OCI-M2 (cell line): ENCODE results near the gene ANKRD63.
A peak's percentile ranks its signal among the peaks of the same experiment; 100 is the strongest.

ENCODE experiments used
- DNase-seq: peaks from one replicate; lab custom pipeline; 2025; ENCODE audit not compliant: unreplicated experiment; lab: John Stamatoyannopoulos, UW

Gene ANKRD63

DNA sequence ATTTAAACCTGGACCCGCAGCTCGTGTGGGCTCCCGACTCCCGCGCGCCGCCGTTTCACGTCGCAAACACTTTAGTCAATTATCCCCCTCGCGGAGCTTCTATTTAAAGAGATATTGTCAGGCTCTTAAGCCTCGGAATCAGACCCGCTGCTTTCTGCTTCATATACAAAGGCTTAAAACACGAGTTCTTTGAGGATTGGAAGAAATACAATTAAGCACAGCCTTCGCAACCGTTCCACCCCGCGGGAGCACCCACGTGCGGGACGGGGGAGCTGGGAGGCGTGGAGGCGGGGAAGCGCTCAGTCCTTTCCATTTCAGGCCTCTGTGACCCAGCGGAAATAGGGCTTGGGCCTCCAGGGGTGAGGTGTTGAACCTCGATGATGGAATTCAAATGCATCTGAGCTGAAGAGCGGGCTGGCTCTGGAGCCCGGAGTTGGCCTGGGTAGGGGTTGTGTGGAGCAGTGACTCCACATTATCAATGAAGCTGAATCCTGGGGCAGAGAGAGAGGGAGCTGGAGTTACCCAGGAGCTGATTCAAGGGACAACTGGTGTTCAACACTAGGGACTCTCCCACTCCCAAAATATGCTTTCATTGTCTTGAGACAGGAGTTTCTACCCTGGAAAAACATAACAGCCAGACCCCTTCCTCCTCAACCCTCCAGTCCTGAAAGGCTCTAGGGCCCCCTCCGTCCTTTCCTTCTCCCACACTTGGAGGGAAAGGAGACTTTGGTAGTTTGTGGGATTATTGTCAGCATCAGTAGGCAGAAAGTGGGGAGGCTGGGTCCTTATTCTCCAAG lies 2.4 kb downstream of the ANKRD63 start:
- DNase-seq, result no peak

- DNase-seq, result no peak
These were observed 3.3 kb downstream of the ANKRD63 start for GRCh38 chr15:40279437-40280141.

DNA sequence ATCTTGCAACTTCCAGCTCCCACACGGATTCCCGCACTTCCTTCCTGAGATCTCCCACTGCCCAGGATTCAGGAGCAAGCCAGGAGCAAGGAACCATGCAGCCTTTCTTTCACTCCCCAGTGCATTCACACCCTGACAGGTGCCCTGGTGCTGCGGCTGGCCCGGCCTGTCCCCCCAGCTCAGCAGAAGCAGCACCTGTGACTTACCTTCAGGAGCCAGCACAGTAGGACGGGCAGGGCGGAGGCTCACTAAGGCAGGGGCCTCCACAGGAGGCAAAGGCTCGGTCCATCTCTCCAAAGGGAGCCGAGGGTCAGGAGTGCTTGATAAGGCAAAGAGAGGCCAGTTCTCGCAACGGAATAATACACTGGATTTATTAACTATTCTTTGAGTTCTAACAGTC lies 4.8 kb downstream of the ANKRD63 start:
- DNase-seq, result no peak

- DNase-seq, result no peak
These were observed 5.4 kb downstream of the ANKRD63 start for GRCh38 chr15:40277471-40277870.

DNA sequence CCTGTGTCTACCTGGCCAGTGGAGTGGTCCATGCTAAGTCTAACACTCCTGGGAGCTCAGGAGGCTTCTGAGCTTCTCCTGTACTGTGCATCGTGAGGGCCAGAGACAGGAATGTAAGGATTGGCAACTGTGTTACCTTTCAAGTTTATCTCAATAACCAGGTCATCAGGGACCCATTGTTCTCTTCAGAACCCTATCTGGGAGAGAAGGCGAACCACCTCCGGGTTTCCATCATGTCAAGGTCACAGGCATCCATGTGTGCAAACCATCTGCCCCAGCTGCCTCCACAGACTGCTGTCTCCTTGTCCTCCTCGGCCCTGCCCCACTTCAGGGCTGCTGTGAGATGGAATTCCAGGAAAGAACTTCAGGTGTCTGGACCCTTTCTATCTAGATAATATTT lies 5.9 kb downstream of the ANKRD63 start:
- no peak for DNase-seq

DNA sequence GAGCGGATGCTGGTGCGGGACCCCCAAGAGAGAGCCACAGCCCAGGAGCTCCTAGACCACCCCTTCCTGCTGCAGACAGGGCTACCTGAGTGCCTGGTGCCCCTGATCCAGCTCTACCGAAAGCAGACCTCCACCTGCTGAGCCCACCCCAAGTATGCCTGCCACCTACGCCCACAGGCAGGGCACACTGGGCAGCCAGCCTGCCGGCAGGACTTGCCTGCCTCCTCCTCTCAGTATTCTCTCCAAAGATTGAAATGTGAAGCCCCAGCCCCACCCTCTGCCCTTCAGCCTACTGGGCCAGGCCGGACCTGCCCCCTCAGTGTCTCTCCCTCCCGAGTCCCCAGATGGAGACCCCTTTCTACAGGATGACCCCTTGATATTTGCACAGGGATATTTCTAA lies 6.9 kb downstream of the ANKRD63 start:
- DNase-seq, result no peak

DNA sequence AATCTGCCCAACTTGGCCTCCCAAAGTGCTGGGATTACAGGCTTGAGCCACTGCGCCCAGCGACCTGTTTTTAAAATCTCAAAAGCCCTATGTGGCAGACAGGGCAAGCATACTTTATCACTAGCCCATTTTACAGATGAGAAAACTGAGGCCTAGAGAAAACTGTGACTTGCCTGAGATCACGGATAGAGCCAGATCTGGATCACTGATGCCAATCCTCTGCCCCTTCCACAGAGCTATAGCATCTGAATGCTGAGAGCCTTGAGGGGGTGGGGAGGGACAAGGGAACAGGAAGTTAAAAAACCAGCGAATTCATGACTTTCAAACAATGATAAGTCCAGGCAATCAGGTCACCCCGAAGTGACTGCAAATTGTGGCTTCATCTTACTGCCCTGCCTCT lies 7.3 kb downstream of the ANKRD63 start:
- no peak for DNase-seq

DNA sequence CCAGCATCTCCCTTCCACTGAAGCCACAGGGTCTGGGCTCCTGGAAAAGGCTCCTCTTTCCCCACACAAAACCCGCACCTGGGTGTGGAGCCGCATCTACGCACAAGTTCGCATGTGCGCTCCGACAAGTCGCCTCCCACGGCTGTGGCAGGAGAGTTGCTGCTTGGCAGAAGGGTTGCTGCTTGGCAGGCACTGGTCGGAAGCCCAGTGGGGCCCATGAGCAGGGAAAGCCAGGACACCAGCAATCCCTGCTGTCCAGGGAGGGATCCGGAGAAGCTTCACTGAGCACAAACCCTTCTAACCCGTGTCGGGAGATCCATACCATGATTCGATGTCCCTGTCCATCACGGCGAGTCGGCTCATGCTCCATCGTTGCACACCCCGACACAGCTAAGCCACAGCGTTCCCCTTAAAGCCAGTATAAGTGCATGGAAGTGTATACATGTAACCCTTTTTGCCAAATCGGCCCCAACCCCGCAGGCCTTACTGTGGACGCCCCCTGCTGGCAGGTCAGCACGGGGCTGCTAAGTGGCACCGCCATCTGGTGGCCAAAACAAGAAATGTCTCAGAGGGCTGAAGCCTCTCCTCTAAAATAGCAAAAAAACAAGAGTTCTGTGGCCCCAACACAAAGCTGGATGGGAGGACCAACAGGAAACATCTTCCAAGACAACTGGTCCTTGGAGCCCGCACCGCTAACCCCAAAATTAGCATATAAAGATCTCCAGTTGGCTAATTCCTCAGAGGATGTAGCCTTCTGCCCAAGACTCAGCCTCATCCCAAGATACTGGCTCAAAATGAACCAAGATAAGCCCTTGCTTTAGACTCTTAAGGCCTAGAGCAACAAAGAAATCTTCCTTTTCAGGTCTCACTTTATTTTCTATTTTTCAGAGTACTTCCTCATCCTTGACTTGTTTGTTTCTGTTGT lies 8.3 kb downstream of the ANKRD63 start:
- peak; percentile 66 for DNase-seq

DNA sequence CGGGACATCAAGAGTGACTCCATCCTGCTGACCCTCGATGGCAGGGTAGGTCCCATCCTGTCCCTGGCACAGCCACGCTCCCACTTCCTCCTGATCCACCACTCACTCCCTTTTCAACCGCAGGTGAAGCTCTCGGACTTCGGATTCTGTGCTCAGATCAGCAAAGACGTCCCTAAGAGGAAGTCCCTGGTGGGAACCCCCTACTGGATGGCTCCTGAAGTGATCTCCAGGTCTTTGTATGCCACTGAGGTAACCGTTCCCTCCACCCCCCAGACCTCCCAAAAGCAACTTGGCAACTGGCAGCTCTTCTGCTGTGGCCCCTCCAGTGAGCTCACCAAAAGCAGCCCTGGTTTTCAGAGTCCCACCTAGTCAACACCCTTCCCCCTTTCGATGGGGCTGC lies 9.4 kb downstream of the ANKRD63 start:
- no peak for DNase-seq

GRCh38 chr15:40272485-40273056 lies 10.3 kb downstream of the ANKRD63 start:
- DNase-seq, result no peak

DNA sequence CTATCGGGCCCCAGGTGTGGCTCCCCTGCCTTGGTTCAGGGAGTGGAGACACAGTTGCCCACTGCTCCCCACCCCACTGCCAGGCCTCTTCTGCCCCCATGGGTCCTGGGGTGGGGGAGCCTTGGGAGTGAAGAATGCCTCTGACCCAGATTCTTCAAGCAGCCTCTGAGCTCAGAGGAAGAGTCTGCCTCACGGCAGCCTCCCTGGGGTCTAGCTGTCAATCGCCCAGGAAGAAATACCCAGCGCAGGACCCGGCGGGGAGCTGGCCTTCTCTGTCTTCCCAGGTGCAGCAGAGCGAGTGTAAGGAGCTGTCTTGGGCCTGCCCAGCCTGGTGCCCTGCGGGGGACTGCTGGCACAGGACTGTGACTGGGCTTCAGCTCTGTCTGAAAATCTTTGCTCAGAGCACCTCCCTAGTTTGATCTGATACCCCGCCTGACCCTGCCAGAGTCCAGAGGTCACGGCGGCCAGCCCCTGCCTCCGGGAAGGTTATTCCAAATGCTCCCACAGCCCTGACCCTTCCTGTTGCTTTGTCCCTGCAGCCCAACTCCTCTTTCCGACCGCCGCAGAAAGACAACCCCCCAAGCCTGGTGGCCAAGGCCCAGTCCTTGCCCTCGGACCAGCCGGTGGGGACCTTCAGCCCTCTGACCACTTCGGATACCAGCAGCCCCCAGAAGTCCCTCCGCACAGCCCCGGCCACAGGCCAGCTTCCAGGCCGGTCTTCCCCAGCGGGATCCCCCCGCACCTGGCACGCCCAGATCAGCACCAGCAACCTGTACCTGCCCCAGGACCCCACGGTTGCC lies 11.0 kb downstream of the ANKRD63 start:
- DNase-seq, result no peak

DNA sequence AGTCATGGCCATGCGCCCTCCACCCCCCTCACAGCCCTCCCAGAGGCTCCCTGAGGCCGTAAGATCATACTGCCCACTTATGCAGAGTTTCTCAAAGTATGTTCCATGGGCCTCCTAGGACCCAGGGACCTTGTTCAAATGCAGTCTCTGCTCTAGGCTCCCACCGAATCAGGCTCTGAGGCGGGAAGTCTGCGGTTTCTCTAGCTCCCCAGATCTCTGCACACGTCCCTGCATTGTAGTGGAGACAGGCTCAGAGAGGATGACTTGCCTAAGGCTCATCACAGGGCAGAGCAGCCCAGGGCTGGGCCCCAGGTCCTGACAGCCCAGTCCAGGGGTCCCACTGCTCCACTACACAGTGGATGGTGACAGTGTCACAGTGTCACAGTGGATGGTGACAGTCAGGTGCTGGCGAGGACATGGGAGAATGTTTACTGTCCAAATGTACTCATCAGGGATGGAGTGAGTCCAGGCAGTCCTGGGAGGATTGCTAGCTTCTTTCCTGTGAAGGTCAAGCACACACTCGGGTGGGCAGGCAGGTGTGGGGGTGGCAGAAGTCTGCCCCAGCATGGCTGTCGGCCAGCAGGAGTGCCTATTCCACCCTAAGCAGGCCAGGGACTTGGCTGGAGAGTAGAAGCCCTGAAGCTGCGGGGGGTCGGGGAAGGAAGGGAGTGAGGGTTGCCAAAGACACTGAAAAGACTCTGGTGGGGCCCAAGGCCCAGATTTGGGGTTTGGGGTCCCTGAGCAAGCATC lies 12.4 kb downstream of the ANKRD63 start:
- DNase-seq, result no peak

GRCh38 chr15:40269604-40270003 lies 13.3 kb downstream of the ANKRD63 start:
- DNase-seq, result no peak

DNA sequence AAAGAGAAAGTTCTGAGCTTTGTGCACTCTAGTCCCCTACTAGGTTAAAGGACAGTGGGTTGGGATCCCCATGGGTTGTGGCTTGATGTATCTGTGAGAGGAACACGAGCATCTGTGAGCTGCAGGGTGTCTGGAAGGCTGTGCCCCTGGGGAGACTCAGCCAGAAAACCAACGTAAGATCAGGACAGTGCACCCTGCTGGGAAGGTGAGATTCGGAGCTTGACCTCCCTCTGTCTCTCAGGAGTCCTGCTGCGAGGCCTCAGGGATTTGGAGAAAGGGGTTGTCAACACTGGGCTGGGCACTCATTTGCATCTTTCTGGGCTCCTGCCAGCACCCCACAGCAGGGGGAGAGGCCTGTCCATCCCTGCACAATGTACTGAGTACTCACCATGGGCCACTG lies 15.2 kb downstream of the ANKRD63 start:
- no peak for DNase-seq

DNA sequence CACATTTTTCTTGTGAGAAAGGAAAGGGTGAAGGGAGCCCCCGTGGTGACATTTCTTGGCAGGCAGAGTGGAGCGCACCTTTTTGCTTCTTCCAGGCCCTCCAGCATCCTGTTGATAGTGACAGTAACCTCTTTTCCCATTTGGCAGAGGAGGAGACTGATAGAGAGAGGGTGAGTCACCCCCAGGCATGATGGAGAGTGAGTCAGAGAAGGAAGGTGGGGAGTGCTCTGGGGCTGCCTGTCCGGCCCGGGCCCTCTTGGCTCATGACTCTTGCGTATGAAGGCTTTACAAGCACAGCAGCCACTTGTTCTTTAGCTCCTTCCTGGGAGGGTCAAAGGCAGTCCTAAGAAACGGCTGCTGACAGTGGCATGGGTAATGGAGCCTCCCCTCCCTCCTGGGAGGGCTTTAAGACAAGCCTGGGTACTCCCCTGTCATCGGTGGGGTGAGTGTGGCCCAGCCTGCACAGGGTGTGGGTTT lies 16.0 kb downstream of the ANKRD63 start:
- DNase-seq, result no peak

- no peak for DNase-seq
These were observed 17.0 kb downstream of the ANKRD63 start for GRCh38 chr15:40265875-40266274.

- DNase-seq, result no peak
These were observed 17.5 kb downstream of the ANKRD63 start for GRCh38 chr15:40265355-40265754.

DNA sequence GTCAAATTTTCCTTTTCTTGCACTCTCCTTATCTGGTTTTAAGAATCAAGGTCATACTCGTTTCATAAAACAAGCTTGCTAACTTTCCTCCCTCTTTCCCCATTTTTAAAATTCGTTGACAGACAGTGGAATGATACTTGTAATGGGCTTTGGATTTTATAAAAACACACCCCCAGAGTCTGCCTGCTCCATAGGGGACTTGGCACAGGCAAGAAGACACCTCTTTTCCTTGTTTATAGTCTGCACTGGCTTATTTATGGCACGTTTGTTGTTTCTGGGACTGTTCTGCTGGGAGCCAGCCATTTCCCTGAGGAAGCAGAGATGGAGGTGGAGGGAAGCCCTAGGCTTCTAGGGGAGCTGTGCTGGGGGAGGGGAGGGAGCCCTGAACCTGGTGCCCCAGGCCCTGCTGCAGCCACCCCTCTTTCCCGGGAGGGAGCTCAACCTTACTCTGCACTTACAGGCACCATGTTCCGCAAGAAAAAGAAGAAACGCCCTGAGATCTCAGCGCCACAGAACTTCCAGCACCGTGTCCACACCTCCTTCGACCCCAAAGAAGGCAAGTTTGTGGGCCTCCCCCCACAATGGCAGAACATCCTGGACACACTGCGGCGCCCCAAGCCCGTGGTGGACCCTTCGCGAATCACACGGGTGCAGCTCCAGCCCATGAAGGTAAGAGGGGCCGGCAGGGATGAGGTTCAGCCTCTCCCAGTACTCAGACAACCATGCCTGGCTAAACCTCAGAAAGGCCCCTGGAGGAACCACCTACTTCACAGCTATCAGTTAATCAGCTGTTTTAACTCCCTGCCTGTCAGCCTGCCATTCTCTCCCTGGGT lies 18.3 kb downstream of the ANKRD63 start:
- DNase-seq, result no peak
